ENCODE measurements around the gene EI24.

EI24 gene

DNA sequence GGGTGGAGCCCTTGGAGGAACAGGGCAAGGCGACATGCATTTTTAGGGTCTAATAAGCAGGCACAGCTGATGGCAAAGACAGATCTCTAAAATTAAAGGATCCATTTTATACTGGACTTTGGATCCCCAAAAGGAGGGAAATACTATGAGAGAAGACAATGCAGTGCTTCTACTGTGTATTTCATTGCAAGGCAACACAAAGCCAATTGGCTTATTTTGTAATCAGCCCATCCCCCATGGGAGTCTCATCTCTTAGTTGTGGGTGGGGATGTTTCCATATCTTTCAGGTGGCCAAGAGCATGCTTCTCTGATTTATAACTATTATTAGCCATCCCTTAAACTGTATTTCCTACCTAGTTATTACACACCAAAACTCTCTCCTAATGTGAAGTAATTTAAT lies 18.5 kb upstream of the EI24 start:
- Histone ChIP-seq H3K27ac (no peak overlapping the region), H3K4me3 (no peak overlapping the region)
- DNase-seq (ENCODE audit: low spot score) = no peak
- TF ChIP-seq, protein P1, sequence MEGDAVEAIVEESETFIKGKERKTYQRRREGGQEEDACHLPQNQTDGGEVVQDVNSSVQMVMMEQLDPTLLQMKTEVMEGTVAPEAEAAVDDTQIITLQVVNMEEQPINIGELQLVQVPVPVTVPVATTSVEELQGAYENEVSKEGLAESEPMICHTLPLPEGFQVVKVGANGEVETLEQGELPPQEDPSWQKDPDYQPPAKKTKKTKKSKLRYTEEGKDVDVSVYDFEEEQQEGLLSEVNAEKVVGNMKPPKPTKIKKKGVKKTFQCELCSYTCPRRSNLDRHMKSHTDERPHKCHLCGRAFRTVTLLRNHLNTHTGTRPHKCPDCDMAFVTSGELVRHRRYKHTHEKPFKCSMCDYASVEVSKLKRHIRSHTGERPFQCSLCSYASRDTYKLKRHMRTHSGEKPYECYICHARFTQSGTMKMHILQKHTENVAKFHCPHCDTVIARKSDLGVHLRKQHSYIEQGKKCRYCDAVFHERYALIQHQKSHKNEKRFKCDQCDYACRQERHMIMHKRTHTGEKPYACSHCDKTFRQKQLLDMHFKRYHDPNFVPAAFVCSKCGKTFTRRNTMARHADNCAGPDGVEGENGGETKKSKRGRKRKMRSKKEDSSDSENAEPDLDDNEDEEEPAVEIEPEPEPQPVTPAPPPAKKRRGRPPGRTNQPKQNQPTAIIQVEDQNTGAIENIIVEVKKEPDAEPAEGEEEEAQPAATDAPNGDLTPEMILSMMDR (IDR thresholded peaks at IDR 0.05) = no peak

DNA sequence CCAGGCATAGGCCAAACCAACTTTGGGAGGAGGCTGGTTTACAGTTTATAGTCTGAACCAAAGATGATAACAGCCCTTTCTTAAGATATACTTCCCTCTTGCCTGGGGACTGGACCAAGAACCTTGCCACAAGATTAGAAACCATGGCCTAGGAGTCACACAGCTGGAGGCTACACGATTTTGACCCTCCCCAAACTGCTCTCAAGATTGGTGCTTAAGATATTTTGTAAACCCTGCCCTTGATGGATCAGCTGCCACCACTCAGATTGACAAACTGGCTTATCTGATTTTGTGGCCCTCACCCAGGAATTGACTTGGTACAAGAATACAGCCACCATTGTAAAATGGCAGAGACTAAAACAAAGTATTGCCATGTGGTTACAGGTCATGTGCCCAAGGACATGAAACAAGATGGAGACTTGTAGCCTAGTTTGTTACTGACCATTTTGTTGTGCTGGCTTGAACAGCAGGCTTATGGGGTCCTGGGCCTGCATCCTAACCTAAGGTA lies 17.4 kb upstream of the EI24 start:
- Histone ChIP-seq H3K4me3 (no peak overlapping the region), H3K27ac (no peak overlapping the region)
- no peak for DNase-seq (ENCODE audit: low spot score)
- TF ChIP-seq, protein P1 (IDR thresholded peaks at IDR 0.05) = no peak

DNA sequence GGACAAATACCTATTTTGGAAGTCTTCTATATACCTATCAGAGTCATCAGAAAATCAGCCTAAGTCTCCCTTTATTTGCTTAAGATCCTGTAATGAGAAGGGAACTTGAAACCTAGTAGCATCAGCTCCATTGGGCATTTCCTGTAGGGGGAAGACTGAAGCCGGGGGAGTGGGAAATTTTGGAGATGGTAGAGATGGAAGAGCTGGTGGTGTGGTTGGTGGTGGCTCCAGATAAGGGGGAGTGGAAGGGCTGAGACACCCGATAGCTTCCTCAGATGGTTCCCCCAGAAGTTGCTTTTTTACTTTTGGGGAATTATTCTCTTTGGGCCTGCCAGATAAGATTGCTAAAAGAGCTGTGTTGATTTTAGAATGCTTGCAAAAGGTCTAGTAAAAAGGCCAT lies 16.4 kb upstream of the EI24 start:
- TF ChIP-seq, protein P1 (IDR thresholded peaks at IDR 0.05) = no peak

DNA sequence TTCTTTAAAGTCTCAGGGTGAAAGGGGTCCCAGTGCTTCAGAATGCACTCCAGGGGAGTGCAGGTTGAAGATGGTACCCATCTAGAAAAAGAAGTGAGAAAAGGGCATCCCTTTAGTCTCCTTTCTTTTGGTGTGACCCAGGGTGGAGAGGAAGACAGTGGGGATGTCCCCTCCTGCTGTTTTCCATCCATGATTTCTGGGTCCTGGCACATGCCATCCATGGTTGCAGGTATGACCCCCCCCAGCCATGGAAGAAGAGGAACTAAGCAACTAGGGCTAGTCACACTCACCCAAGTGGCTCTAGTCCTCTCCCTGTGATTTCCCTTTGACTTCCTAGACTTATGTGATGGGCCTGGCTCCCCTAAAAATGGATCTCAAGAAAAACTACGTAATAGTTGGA lies 15.9 kb upstream of the EI24 start:
- TF ChIP-seq, protein P1 (IDR thresholded peaks at IDR 0.05) = no peak
- no peak for DNase-seq (ENCODE audit: low spot score)
- H3K4me3 ChIP-seq = no peak overlapping the region
- H3K27ac ChIP-seq = no peak overlapping the region

More for the DNA sequence above, 16.4 kb upstream of the EI24 start:
- DNase-seq (ENCODE audit: low spot score) = no peak
- H3K4me3 ChIP-seq = no peak overlapping the region
- H3K27ac ChIP-seq = no peak overlapping the region

DNA sequence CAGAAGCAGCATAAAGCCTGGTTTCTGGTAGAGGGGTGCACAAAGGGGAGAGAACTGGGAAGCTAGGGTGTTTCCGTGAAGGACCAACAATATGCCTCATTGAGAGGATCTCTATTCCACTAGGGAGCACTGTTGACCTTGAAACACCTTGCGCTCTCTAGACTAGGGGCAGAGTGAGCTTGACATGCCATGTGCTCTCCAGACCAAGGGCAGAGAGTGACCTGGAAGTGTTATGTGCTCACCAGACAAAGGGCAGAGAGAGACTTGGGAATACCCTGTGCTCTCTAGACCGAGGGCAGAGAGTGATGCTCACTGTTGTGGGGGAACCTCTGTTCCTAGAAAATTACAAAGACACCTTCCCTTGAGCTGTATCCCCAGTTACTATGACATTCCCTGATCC lies 15.2 kb upstream of the EI24 start:
- DNase-seq (ENCODE audit: low spot score) = no peak
- Histone ChIP-seq H3K27ac (no peak overlapping the region), H3K4me3 (no peak overlapping the region)
- TF ChIP-seq, protein P1 (IDR thresholded peaks at IDR 0.05) = no peak

DNA sequence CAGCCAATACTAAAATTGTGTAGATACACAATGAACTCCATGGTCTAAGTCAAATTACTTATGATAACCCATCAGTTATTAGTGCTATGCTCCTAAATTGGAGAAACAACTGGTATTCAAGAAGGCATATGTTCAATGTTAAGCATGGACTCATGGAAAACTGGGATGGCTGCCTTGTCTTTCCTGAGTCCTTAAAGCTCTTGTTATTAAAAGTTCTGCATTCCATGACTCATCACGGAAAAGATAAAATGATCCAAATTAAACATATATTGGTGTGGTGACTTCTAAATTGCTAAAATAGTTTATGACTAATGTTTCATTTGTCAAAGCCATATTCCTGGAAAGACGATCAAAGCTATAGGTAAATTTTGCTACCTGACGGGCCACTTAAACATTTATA lies 9.4 kb upstream of the EI24 start:
- no peak for DNase-seq (ENCODE audit: low spot score)
- H3K27ac ChIP-seq = no peak overlapping the region
- TF ChIP-seq, protein P1 (IDR thresholded peaks at IDR 0.05) = no peak
- H3K4me3 ChIP-seq = no peak overlapping the region

DNA sequence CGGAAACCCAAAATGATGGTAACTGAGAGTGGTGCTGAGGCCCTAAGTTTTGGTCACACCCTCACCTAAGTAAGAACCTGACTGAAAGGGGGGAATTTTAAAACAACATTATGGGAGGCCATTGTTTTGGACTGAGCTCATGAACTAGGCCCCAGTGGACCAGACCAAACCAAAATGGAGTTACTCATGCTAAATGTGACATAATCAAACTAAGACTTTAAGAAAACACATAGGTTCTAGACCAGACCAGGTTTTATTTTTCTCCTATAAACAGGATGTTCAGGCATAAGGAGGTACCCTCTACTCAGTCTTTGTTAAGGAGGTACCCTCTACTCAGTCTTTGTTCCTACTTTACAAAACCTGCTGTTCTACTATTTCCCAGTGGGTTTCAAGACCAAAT lies 7.4 kb upstream of the EI24 start:
- Histone ChIP-seq H3K4me3 (no peak overlapping the region), H3K27ac (no peak overlapping the region)
- TF ChIP-seq, protein P1 (IDR thresholded peaks at IDR 0.05) = no peak
- no peak for DNase-seq (ENCODE audit: low spot score)
